NCI-H460 (cell line): ENCODE results near the gene NOP53. TPM values are rescaled to one million over a fixed set of nuclear protein-coding genes. Genes with fewer than 3 reads are reported as not detected.
"Not testable (repeated sequence)": the region's sequence is repeated elsewhere in the genome, so short reads cannot be mapped to it uniquely, and the experiment has no call there.

Source experiments
- DNase-seq: peaks from one replicate; pipeline ENCODE4 v3.0.0-alpha.2; 2016; ENCODE audit warnings: low read depth; ENCODE audit errors: extremely low read depth
- small RNA-seq, 2 experiments: library from RNA; depleted of rRNA; stranded (forward); fragments of <200 nt; gene quantifications; one replicate each; pipeline ENCODE3, GENCODE V24; 2014
- total RNA-seq: library from RNA; depleted of rRNA; stranded (reverse); fragments of >200 nt; shearing (Covaris generic); gene quantifications from 2 replicates; pipeline ENCODE4 v1.2.3, GENCODE V29; 2014; rRNA removed

The NOP53 gene
- total RNA-seq, 1 experiment from 2014 or later: 132 TPM

GRCh38 chr19:47802521-47803043, 57.2 kb downstream of the NOP53 start:
- no peak for DNase-seq

GRCh38 chr19:47803148-47803547, 57.8 kb downstream of the NOP53 start:
- DNase-seq: not testable (repeated sequence)

- DNase-seq: not testable (repeated sequence)
These were observed 58.3 kb downstream of the NOP53 start for GRCh38 chr19:47803671-47804070.

GRCh38 chr19:47804451-47804850, 59.1 kb downstream of the NOP53 start, which contains the start of gene TPRX1:
Gene TPRX1, minus strand, starts transcription at chr19:47804551. Its CDS starts 12 bp downstream, at chr19:47804539.
- DNase-seq: not testable (repeated sequence)

- DNase-seq: no peak
These were observed 60.0 kb downstream of the NOP53 start for GRCh38 chr19:47805313-47805712.

- no peak for DNase-seq
These were observed 61.1 kb downstream of the NOP53 start for GRCh38 chr19:47806435-47806834.

Small RNA genes lying within 50 kb of the gene (small RNA-seq; reads per million reads assigned to genes)
- gene AC008745.1: 0 reads per million in 2 experiments
- 0 reads per million in 2 experiments for gene SNORD23

Other genes with a start within 250 kb of the NOP53 start
- gene NAPA, start 230.5 kb upstream of the NOP53 start, total RNA-seq: 25.4 and 28.0 TPM in 2 replicates
- gene ZNF541, start 172.4 kb upstream of the NOP53 start, total RNA-seq: not detected in 2 replicates
- gene BICRA, start 136.4 kb upstream of the NOP53 start, total RNA-seq: 0.40 and 0.72 TPM in 2 replicates
- 0.87 and 1.0 TPM in 2 replicates for gene EHD2, start 32.1 kb upstream of the NOP53 start, total RNA-seq
- gene SELENOW, start 33.2 kb downstream of the NOP53 start, total RNA-seq: 58.4 and 58.8 TPM in 2 replicates
- gene TPRX1, start 59.0 kb downstream of the NOP53 start, total RNA-seq: not detected in 2 replicates
- not detected in 2 replicates for gene CRX, start 76.4 kb downstream of the NOP53 start, total RNA-seq
- not detected in 2 replicates for gene TPRX2, start 113.7 kb downstream of the NOP53 start, total RNA-seq
- gene SULT2A1, start 140.8 kb downstream of the NOP53 start, total RNA-seq: not detected in 2 replicates
- not detected in 2 replicates for gene BSPH1, start 246.6 kb downstream of the NOP53 start, total RNA-seq
- not detected in 2 replicates for gene ELSPBP1, start 249.1 kb downstream of the NOP53 start, total RNA-seq